22Rv1 (cell line): ENCODE data around the gene RGS7.

Experiments
- ZFX ChIP-seq: fragments of 450-650 bp; IDR thresholded peaks from 2 replicates; pipeline ENCODE4 v1.6.1; 2017; ENCODE audit warnings: antibody characterized with exemption, borderline replicate concordance
- TF ChIP-seq, protein P1 (sequence below): fragments of 450-650 bp; IDR thresholded peaks from 2 replicates; pipeline ENCODE4 v1.5.1; 2017; ENCODE audit warnings: mild to moderate bottlenecking

DNA sequence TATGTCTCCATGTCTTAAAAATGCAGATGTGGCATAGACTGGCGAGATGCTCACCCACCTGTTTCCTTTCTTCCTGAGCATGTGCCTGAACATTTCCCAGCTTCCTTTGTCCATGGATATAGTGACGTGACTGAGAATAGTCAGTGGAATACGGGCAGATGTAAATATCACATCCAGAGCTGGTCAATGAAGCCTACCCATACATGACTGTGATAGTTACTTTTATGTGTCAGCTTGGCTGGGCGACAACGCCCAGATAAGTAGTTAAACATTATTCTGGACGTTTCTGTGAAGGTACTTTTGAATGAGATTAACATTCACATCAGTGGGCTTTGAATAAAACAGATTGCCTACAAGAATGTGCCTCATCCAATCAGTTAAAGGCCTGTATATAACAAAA, 135.7 kb downstream of the RGS7 start:
- TF ChIP-seq, protein P1, sequence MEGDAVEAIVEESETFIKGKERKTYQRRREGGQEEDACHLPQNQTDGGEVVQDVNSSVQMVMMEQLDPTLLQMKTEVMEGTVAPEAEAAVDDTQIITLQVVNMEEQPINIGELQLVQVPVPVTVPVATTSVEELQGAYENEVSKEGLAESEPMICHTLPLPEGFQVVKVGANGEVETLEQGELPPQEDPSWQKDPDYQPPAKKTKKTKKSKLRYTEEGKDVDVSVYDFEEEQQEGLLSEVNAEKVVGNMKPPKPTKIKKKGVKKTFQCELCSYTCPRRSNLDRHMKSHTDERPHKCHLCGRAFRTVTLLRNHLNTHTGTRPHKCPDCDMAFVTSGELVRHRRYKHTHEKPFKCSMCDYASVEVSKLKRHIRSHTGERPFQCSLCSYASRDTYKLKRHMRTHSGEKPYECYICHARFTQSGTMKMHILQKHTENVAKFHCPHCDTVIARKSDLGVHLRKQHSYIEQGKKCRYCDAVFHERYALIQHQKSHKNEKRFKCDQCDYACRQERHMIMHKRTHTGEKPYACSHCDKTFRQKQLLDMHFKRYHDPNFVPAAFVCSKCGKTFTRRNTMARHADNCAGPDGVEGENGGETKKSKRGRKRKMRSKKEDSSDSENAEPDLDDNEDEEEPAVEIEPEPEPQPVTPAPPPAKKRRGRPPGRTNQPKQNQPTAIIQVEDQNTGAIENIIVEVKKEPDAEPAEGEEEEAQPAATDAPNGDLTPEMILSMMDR: no peak
- TF ChIP-seq ZFX: no peak
